HG03025 (cell line): ENCODE results near the gene P2RY13.

Experiments
- ATAC-seq: cut with Tn5 transposase; IDR thresholded peaks from one replicate; pipeline ENCODE4 v1.9.1; 2021; ENCODE audit warnings: mild to moderate bottlenecking, moderate library complexity; ENCODE audit not compliant: unreplicated experiment, low FRiP score

Gene P2RY13

DNA sequence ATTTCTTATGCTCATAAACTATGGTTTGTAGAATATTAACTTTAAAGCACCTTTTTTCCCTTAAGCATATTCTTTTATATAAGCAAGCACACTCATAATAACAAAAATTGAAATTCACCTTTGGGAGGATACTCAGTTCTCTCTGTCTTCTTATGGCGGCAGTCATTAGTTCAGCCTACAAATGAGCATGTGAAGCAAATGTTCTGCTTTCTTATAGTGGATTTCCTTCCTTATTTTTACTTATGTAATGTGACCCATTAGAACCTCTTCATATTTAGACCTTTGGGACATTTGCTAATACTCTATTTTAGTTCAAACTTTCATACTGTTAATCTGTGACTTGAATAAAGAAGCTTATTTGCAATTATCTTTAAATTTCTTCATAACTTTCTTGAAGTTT, at the start of gene P2RY13:
Gene P2RY13, minus strand, starts transcription at position 187 of the 400 bp plus-strand sequence. Its CDS starts 21 bp downstream, at position 166.
- no peak for ATAC-seq

DNA sequence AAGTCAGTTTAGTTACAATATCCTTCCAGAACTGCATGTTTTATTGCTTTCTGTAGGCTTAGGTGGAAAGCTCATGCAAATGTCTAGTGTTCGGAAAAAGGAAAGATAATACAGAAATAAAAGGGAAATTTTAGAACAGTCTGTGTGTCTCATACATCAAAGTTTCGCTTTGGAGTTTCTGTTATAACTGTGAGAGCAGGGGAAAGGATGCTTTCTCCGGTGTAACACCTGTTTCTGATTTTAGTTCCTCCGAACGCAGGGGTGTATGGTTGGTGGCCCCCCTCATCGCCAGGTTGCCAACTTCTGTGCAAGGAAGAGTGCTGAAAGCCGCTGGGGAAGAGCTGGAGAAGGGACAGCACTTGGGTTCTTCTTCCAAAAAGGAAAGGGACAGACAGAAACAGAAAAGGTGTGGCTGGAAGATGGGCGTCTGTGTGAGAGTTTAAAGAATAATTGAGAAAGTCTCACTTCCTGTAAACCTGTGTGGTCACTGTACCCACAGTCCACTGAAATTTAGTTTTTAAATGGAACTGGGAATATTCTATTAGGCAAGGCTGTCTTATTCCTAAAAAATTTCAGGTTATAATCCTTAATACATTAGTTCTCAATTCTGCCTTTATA, 48.5 kb upstream of the P2RY13 start:
- peak; percentile 86 for ATAC-seq

DNA sequence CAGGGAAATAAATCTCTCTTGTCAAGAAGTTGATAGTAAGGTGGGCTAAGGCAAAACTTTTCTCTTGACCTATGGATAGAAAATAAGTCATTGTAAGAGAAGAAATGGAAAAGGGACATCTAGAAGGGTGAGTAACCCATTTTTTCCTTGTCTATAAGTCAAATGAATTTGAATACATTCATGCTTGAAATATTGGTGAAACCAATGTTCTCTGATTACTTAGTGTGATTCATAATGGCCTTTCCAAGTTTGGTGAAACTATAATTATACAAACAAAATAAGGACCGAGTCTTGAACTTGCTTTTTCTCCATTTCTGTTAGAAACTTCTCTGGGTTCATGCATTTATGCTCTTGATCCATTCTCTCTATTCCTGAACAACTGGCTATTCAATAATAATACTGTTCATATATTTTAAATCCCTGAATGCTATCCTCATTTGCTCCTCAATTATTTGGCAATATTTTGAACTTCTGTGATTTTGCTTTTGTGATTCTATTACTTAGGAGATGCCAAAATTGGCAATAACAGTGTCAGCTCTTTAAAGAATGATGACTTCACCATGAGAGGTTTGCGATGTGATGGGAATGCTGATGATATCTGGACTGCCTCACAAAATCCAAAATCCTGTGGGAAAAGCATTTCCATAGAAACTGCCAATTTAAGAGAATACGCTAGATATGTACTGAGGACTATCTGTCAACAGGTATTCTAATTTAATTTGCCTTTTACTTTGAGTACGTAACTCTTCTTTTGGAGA, 42.9 kb upstream of the P2RY13 start:
- ATAC-seq, result no peak

DNA sequence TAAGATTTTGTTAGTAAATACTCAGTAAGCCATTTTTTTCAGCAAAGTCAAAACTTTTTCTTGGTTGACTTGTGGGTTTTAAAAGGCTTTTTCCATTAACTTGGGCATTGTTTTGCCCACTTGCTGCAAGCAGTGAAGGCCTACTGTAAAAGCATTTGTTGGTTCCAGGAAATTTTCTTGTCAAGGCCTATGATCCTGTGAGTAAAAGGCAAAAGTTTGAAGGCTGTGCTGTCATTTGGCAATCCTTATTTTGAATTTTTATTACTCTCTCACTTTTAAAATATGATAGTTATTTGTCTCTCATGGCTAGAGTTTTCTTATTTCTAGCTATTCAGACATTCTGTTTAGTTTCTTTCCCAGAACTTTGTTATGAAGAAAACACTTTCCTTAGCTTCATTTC, 42.2 kb upstream of the P2RY13 start:
- no peak for ATAC-seq

GRCh38 chr3:151367448-151367847, 38.1 kb upstream of the P2RY13 start:
- no peak for ATAC-seq

GRCh38 chr3:151366993-151367392, 37.6 kb upstream of the P2RY13 start:
- ATAC-seq, result no peak

- ATAC-seq, result no peak
Observed at GRCh38 chr3:151362751-151363174, 33.4 kb upstream of the P2RY13 start.

DNA sequence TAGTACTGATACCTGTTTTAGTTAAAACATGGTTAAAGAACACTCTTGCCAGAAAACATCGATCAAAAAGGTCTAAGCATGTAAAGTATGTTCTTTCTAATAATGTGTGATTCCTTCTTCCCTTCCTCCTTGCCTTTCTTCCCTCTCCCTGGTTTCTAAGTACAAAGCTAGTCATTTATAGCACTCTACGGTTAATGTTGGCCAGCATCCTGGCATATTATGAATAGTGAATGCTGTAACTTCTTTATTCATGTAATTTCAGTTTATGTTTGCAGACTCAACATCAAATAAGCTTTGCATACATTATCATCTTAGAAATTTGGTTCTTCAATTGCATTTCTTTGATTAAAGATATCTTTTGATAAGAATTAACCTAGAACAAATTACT, 28.1 kb upstream of the P2RY13 start:
- ATAC-seq, result no peak

GRCh38 chr3:151356794-151357462, 27.6 kb upstream of the P2RY13 start:
- no peak for ATAC-seq

DNA sequence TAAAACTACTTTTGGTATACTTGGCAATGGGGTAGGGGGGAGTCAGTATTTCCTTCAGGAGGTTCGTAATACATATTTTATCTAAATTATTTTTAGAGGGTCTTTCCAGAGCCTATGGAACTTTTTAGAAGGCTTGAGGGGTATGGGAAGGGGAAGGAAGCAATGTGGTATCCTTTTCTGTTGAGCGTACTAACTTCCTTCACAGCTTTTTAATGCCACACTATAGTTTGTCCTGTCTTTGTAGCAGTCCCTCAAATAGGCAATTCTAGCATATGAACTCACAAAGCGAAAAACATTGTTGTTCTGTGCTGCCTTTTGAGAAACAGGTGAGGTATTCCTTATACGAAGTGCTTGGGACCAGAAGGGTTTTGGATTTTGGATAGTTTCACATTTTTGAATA, 22.3 kb upstream of the P2RY13 start:
- peak; percentile 23 for ATAC-seq

GRCh38 chr3:151351219-151351618, 21.9 kb upstream of the P2RY13 start:
- peak; percentile 84 for ATAC-seq

GRCh38 chr3:151350656-151351055, 21.3 kb upstream of the P2RY13 start:
- ATAC-seq, result no peak

GRCh38 chr3:151347432-151347831, 18.1 kb upstream of the P2RY13 start:
- ATAC-seq, result no peak

- no peak for ATAC-seq
Observed at GRCh38 chr3:151346292-151346691, 16.9 kb upstream of the P2RY13 start.

- no peak for ATAC-seq
Observed at GRCh38 chr3:151345859-151346258, 16.5 kb upstream of the P2RY13 start.

DNA sequence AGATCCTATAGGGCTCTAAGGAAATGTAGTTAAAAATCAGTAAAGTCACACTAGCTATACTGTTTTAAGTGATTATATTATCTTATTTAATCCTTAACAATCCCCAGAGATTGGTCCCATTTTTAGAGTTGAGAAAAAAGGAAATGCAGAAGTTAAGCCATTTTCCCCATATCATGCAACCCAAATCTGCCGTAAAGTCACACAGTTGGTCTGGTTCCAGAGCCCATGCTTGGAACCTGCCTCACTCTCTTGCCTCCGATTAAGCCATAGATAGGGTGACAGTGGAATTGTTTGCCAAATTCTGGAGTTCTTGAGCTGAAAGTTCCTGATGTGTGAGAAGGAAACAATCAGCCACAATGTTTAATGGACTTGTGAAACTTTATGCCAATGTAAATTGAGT, 2.3 kb upstream of the P2RY13 start:
- no peak for ATAC-seq

DNA sequence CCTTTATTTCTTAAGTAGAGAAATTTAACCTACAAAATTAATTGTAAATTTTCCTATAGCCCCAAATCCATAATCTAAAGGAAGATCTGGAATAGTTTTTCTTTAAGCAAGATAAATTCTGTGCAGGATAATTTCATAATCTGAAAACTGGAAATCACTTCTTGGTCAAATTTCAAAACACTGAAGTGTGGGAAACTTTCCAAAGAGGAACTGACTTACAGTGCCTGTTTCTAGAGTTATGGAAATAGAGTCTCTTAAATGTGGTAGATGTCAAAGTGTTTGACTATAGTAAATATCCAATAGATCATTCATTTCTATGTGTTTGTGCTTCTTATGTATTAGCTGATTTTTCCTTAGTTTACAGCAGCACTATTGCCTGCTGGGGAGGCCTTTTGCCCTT, 1.6 kb upstream of the P2RY13 start:
- ATAC-seq, result no peak

- ATAC-seq, result no peak
Observed at GRCh38 chr3:151330379-151330778, 1.0 kb upstream of the P2RY13 start.

DNA sequence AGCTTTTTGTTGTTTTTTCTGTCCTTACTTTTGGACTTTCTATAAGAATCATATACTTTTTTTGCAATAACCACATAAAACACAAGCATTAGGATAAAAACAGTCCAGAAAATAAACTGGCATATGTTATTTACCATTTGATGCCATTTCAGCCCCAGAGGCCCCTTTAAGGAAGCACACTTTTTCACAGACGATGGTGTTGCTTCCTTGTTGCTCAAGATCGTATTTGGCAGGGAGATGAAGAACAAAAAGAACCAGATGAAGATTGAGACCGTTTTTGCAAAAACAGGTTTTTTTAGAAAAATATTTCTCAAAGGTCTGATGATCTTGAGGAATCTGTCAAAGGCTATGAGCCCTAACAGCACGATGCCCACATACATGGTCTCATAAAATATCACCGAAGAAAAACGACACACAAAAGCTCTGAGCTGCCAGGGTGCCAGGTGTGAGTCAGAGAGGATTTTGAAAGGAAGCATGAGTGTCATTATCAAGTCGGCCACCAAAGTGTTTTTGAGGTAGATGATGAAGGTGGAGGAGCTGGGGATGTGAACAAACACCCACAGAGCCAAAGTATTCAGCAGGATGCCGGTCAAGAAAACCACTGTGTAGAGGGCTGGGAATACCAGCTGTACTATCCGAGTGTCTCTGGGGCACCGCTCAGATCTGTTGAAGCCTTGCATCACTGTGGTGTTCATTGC, 902 bp downstream of the P2RY13 start:
- ATAC-seq, result no peak

- no peak for ATAC-seq
Observed at GRCh38 chr3:151327571-151328198, 1.7 kb downstream of the P2RY13 start.

DNA sequence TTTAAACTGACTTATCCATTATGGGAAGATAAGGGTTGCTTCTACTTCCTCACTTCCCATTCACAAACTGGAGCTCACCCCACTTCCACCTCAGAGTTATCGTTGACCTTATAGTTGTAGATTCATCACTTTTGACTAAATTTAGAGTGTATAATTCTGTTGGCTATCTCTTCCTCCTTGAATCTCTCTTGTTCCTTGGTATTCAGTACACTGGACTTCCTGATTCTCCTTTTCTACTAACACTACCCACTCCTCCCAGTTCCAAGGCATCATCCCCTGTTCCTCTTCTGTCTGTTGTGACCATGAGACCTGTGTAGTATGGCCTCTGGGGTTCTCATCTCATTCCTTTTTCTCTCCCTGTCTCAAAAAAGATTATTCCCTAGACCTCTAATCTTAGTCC, 6.8 kb downstream of the P2RY13 start:
- no peak for ATAC-seq
